GM18511 (cell line): ENCODE measurements around the gene CNDP2.
"Not testable (repeated sequence)": the region's sequence is repeated elsewhere in the genome, so short reads cannot be mapped to it uniquely, and the experiment has no call there.

Experiments
- ATAC-seq: cut with Tn5 transposase; IDR thresholded peaks from one replicate; pipeline ENCODE4 v1.9.1; 2021; ENCODE audit warnings: mild to moderate bottlenecking, moderate library complexity; ENCODE audit not compliant: unreplicated experiment

CNDP2 gene

GRCh38 chr18:74565164-74565563 lies 69.0 kb downstream of the CNDP2 start:
- not testable (repeated sequence) for ATAC-seq

- ATAC-seq: not testable (repeated sequence)
Measured at GRCh38 chr18:74565993-74566392, 69.8 kb downstream of the CNDP2 start.

- ATAC-seq: no peak
Measured at GRCh38 chr18:74567822-74568221, 71.7 kb downstream of the CNDP2 start.

GRCh38 chr18:74569401-74569800 lies 73.2 kb downstream of the CNDP2 start:
- no peak for ATAC-seq

GRCh38 chr18:74570266-74570665 lies 74.1 kb downstream of the CNDP2 start:
- ATAC-seq: no peak

- ATAC-seq: no peak
Measured at GRCh38 chr18:74571895-74572680, 75.9 kb downstream of the CNDP2 start.

GRCh38 chr18:74573053-74573452 lies 76.9 kb downstream of the CNDP2 start:
- ATAC-seq: no peak
